Central memory CD4-positive, alpha-beta T cell (primary cell): ENCODE measurements around the gene RIT2.

ENCODE experiments used
- DNase-seq: peaks from one replicate; pipeline ENCODE4 v3.0.0; 2022

Gene RIT2

DNA sequence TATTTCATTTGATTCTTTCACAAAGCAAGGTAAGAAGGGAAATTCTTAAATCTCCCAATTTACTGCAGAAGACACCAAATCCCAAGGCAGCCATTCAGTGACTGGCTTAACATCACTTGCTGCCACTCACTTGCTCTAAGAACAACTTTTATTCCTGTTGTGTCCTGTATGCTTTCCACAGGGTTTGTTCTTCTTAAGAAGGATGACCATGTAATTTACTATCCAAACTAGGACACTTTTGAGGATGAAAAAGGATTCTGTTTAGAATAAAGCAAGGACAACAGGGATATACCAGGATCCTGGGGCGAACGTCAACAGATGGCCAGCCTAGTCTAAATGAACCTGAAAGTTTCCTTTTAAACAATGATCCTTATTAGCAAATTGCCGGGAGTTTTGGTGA lies 34.8 kb downstream of the RIT2 start:
- no peak for DNase-seq

DNA sequence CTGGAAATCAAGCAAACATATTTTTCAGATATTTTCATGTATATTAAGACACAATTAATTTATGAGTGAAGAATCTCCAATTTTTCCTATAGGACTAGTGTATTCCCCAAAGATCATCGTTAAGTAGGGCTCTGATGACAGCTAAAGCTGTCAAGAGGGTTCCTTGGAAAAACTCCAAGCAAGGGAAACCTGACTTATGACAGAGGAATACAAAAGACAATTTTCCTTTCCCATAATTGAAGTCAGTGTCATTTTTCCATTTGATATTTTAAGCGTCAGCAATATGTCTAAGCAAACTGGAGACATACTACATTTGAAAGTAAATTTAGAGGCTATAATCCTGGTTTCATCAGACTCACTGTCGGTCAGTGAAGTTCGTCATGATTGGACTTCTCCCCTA lies 36.1 kb downstream of the RIT2 start:
- no peak for DNase-seq

GRCh38 chr18:43078478-43079092 lies 36.9 kb downstream of the RIT2 start:
- DNase-seq: no peak

GRCh38 chr18:43077510-43078308 lies 37.8 kb downstream of the RIT2 start:
- DNase-seq: no peak

GRCh38 chr18:43073771-43074170 lies 41.7 kb downstream of the RIT2 start:
- DNase-seq: no peak

GRCh38 chr18:43068781-43069180 lies 46.7 kb downstream of the RIT2 start:
- no peak for DNase-seq

GRCh38 chr18:43067570-43067969 lies 47.9 kb downstream of the RIT2 start:
- no peak for DNase-seq

DNA sequence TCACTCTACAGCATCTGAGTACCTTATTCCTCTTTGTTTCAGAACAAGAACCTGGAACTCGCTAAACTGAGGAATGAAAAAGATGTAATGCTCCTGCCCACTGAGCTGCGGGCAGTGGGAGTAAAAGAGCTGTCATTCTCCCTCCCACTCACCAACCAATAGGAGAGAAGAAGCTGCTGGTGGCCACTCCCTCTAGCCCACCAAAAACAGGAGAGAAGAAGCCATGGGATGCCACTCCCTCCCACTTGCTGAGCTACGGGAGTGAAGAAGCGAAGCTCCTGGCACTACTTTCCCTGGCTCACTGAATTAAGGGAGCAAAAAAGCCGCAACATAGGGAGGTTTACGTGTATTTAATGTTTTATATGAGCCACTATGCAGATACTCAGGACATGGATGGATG lies 53.7 kb downstream of the RIT2 start:
- no peak for DNase-seq

- DNase-seq: no peak
Measured at GRCh38 chr18:43061318-43061717, 54.2 kb downstream of the RIT2 start.

DNA sequence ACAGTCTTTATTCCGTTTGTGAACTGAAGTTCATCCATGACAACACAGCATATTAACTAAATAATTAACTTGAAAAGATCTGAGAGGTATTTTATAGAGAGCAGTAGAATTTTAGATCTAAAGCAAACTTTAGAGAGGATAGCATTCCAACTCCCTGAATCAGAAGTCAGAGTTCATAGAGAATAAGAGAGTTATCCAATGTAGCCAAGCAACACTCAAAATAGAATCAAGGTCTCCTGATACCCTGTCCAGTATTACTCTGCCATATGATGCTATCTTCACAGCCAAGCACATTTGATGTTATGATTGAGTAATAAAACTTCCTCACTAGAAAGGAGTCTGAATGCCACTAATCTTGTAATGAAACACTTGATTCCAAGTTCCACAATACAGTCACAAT lies 55.5 kb downstream of the RIT2 start:
- no peak for DNase-seq

GRCh38 chr18:43054815-43055519 lies 60.5 kb downstream of the RIT2 start:
- DNase-seq: no peak

DNA sequence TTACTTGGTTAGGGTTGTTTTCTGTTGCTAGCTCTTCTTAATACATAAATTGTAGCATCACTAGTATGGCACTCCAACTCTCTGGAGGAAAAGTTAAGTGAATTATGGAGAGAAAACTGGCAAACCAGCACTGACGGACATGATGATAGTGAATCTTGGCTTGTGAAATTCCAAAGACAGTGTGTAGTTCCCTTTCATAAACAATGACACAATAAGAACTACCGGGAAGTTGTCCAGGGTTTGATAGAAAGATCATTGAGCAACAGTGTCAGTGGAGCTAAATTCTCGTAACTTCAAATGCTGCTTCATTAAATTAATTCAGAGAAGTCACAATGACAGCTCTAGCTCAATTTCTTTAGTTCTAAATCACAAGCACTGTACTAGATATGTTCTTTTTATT lies 66.5 kb downstream of the RIT2 start:
- DNase-seq: no peak

- DNase-seq: no peak
Measured at GRCh38 chr18:43046322-43046721, 69.2 kb downstream of the RIT2 start.

GRCh38 chr18:43043626-43044025 lies 71.9 kb downstream of the RIT2 start:
- DNase-seq: no peak

GRCh38 chr18:43040281-43040680 lies 75.2 kb downstream of the RIT2 start:
- DNase-seq: no peak

GRCh38 chr18:43034683-43035500 lies 80.6 kb downstream of the RIT2 start:
- no peak for DNase-seq

DNA sequence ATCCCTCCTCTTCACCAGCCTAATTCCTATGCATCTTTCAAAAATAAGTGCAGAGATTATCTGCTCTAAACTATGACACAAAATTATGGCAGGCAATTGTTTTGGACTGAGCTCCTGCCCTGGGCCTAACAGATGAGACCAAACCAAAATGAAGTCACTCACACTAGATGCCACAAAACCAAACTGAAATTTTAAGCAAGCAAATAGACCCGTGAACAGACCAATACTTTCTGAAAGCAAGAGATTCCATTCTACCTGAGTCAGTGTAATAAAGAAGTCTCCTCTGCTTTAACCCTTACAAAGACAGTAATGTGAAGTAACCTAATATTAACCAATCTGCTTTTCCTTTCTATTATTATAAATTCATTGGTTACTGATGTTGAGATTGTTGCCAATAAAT lies 84.3 kb downstream of the RIT2 start:
- DNase-seq: no peak

DNA sequence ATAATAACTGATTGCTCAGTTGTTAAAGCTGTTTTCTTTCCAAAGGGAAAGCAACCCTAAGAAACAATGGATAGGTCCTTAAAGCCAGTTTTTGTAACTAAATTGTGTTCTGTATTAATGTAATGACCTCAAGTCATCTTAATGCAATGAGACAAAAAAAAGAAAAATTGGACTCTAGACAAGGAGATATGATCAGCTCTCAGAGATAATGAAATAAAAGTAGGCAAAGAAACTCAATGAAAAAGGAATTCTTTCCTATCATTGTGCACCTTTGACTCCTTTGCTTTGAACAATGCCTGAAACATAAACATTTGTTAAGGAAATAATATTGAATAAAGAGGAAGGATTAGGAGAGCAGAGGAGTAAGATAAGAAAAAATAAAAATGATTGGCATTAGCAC lies 86.1 kb downstream of the RIT2 start:
- no peak for DNase-seq

GRCh38 chr18:43022874-43023273 lies 92.6 kb downstream of the RIT2 start:
- DNase-seq: no peak

- DNase-seq: no peak
Measured at GRCh38 chr18:43017622-43018021, 97.9 kb downstream of the RIT2 start.

GRCh38 chr18:43013486-43013885 lies 102.0 kb downstream of the RIT2 start:
- DNase-seq: no peak

DNA sequence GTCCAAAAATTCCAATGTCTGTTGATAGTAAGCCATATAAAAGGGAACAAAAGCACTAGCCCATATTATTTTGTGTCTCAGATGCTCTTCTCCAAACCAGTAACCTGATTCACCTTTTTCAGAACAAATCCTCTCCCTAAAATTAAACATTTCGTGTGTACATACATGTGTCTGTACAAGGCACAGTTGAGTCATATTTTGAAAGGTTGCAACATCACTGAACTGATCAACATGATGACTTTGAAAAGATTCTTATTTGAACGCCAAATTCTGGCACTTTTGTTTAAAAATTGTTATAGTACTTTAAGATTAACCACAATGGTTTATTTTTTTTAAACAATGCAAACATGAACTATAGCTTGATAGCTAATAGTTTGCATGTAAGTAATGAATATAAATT lies 102.5 kb downstream of the RIT2 start:
- no peak for DNase-seq

DNA sequence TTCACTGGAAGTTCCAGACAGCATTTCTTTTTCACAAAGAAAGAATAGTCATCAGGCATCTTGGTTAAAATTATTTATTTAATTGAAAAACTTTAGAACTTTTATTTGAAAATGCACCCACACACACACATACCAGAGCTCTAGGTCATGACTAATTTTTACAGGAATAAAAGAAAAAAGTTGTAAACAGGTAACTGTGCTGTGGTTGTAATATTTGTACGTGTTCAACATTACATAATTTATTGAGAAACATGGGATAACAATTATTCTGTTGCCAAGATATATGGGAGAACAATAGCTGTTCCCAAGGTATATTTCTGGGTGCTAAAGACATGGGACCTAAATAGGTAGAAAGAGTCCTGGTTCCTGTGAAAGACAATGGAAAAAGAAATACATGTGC lies 104.9 kb downstream of the RIT2 start:
- no peak for DNase-seq
